HepG2 (cell line): ENCODE data around the gene TGM1. TPM values are rescaled to one million over a fixed set of nuclear protein-coding genes. Genes with fewer than 3 reads are reported as not detected.

Experiments
- ARID4A ChIP-seq: sonication (generic); formaldehyde crosslinking; IDR thresholded peaks from 2 replicates; pipeline ENCODE4 v1.5.0; 2020; ENCODE audit warnings: mild to moderate bottlenecking, missing genetic modification reagents, borderline replicate concordance
- ATF7 ChIP-seq, 2 experiments: fragments of 450-650 bp in 1 of 2; sonication (generic) in 1 of 2; formaldehyde crosslinking in 1 of 2; IDR thresholded peaks; 2 replicates each; pipeline versions ENCODE4 v1.4.0 to v1.6.1; 2016 to 2020; ENCODE audit warnings: antibody characterized with exemption in 1 of 2, mild to moderate bottlenecking in 1 of 2, missing genetic modification reagents in 1 of 2
- CSRNP1 ChIP-seq: sonication (generic); formaldehyde crosslinking; IDR thresholded peaks from 2 replicates; pipeline ENCODE4 v1.8.1; 2023; ENCODE audit warnings: mild to moderate bottlenecking, missing genetic modification reagents
- ETV6 ChIP-seq: sonication (generic); formaldehyde crosslinking; conservative IDR thresholded peaks from 2 replicates; pipeline ENCODE4 v1.4.0; 2020; ENCODE audit warnings: missing genetic modification reagents
- NFIB ChIP-seq: sonication (generic); formaldehyde crosslinking; IDR thresholded peaks from 2 replicates; pipeline ENCODE4 v1.9.0; 2021; ENCODE audit warnings: missing genetic modification reagents, mild to moderate bottlenecking, borderline replicate concordance
- NFYC ChIP-seq: IDR thresholded peaks from 2 replicates; pipeline ENCODE4 v1.6.1; 2016; ENCODE audit warnings: missing genetic modification reagents, missing compliant biosample characterization
- POLR2A ChIP-seq, 2 experiments: IDR thresholded peaks; 2 replicates each; pipeline ENCODE4 v1.6.1; 2011; ENCODE audit warnings: low read depth in 2 of 2, low read length in 2 of 2, mild to moderate bottlenecking in 1 of 2, moderate library complexity in 1 of 2; ENCODE audit not compliant: insufficient read depth in 1 of 2
- POLR2AphosphoS5 ChIP-seq: IDR thresholded peaks from 2 replicates; pipeline ENCODE4 v1.6.1; 2012; ENCODE audit warnings: low read depth, low read length
- SSRP1 ChIP-seq: IDR thresholded peaks from 2 replicates; pipeline ENCODE4 v1.6.1; 2016; ENCODE audit warnings: control low read depth
- TRIM24 ChIP-seq: sonication (generic); formaldehyde crosslinking; IDR thresholded peaks from 2 replicates; pipeline ENCODE4 v1.8.0; 2022; ENCODE audit warnings: mild to moderate bottlenecking, missing genetic modification reagents
- ZNF224 ChIP-seq: sonication (generic); formaldehyde crosslinking; IDR thresholded peaks from 2 replicates; pipeline ENCODE4 v1.5.0; 2020; ENCODE audit warnings: mild to moderate bottlenecking, missing genetic modification reagents
- ZNF280B ChIP-seq: sonication (generic); formaldehyde crosslinking; IDR thresholded peaks from 2 replicates; pipeline ENCODE4 v1.5.0; 2020; ENCODE audit warnings: missing genetic modification reagents, mild to moderate bottlenecking, borderline replicate concordance
- ZNF292 ChIP-seq: sonication (generic); formaldehyde crosslinking; IDR thresholded peaks from 2 replicates; pipeline ENCODE4 v1.8.1; 2022; ENCODE audit warnings: mild to moderate bottlenecking, low read depth, missing genetic modification reagents, borderline replicate concordance
- ZNF431 ChIP-seq: sonication (generic); formaldehyde crosslinking; IDR thresholded peaks from 2 replicates; pipeline ENCODE4 v1.9.0; 2022; ENCODE audit warnings: missing genetic modification reagents, low read depth, mild to moderate bottlenecking, borderline replicate concordance
- ZNF576 ChIP-seq: sonication (generic); formaldehyde crosslinking; IDR thresholded peaks from 2 replicates; pipeline ENCODE4 v1.4.0; 2020; ENCODE audit warnings: mild to moderate bottlenecking, missing genetic modification reagents
- ZNF83 ChIP-seq: sonication (generic); formaldehyde crosslinking; IDR thresholded peaks from 2 replicates; pipeline ENCODE4 v1.4.0; 2020; ENCODE audit warnings: missing genetic modification reagents, mild to moderate bottlenecking, borderline replicate concordance
- polyA plus RNA-seq, 8 experiments: library from polyadenylated mRNA; depleted of rRNA in 3 of 8; stranded (reverse) in 7 of 8; unstranded in 1 of 8; fragments of >200 nt; fragmentation: Illumina TruSeq in 4 of 8; extraction: Trizol in 4 of 8; gene quantifications; 2 replicates each; pipeline versions ENCODE4 v1.2.1 to v1.2.3, GENCODE V29; 2011 to 2016; ENCODE audit warnings: low read depth in 4 of 8, missing spikeins in 1 of 8, mixed read lengths in 1 of 8; ENCODE audit not compliant: insufficient read depth in 1 of 8
- total RNA-seq, 5 experiments: library from RNA; depleted of rRNA; stranded (reverse); fragments of >200 nt; fragmentation: Illumina TruSeq; extraction: Trizol; gene quantifications; 2 replicates each; pipeline ENCODE4 v1.2.3, GENCODE V29; 2016; ENCODE audit warnings: low read depth in 1 of 5

TGM1 gene
- total and polyA plus RNA-seq, 2 of the 13 experiments (the other 11 are each of a cell fraction or from before 2014, with no cell fraction given) = 3.2 to 10.6 TPM

GRCh38 chr14:24240110-24240918 lies 22.7 kb downstream of the TGM1 start (continued):
- 0 out of 2 replicates have a peak, but pooled peaks have one; percentile 64 for TF ChIP-seq NFIB
- no peak for TF ChIP-seq ZNF292 (CRISPR knock-in tag)
- TF ChIP-seq ZNF224 (CRISPR knock-in tag) = peak; percentile 23; the same call in 1 of the 2 replicates
- 0 out of 2 replicates have a peak, but pooled peaks have one; percentile 39 for TF ChIP-seq CSRNP1 (CRISPR knock-in tag)
- 0 out of 2 replicates have a peak, but pooled peaks have one; percentile 22 for TF ChIP-seq ARID4A (CRISPR knock-in tag)
- peak; percentile 56; the same call in 1 of the 2 replicates for TF ChIP-seq ZNF431 (CRISPR knock-in tag)
- TF ChIP-seq POLR2AphosphoS5 = peak; percentile 37; the same call in 1 of the 2 replicates
- TF ChIP-seq POLR2A (IDR thresholded peaks at IDR 0.05; ENCODE audit: insufficient read depth in 1 of 2, low read depth in 2 of 2, low read length in 2 of 2) = peak in 1 of 2 experiments; percentile 36; a peak in 1 of 4 replicates
- TF ChIP-seq ZNF280B (CRISPR knock-in tag) = no peak
- 0 out of 2 replicates have a peak, but pooled peaks have one; percentile 10 for TF ChIP-seq NFYC (CRISPR knock-in tag)
- no peak for TF ChIP-seq ATF7 (IDR thresholded peaks at IDR 0.05)
- no peak for TF ChIP-seq ATF7 (CRISPR knock-in tag; IDR thresholded peaks at IDR 0.05)
- TF ChIP-seq TRIM24 (CRISPR knock-in tag) = 0 out of 2 replicates have a peak, but pooled peaks have one; percentile 15
- TF ChIP-seq ZNF576 (CRISPR knock-in tag) = 0 out of 2 replicates have a peak, but pooled peaks have one; percentile 61
- TF ChIP-seq ZNF83 (CRISPR knock-in tag) = 0 out of 2 replicates have a peak, but pooled peaks have one; percentile 53
- TF ChIP-seq ETV6 = peak; percentile 51; the same call in 1 of the 2 replicates
- TF ChIP-seq SSRP1 = peak; percentile 92
